ENCODE results near the gene BDKRB1.

DNA sequence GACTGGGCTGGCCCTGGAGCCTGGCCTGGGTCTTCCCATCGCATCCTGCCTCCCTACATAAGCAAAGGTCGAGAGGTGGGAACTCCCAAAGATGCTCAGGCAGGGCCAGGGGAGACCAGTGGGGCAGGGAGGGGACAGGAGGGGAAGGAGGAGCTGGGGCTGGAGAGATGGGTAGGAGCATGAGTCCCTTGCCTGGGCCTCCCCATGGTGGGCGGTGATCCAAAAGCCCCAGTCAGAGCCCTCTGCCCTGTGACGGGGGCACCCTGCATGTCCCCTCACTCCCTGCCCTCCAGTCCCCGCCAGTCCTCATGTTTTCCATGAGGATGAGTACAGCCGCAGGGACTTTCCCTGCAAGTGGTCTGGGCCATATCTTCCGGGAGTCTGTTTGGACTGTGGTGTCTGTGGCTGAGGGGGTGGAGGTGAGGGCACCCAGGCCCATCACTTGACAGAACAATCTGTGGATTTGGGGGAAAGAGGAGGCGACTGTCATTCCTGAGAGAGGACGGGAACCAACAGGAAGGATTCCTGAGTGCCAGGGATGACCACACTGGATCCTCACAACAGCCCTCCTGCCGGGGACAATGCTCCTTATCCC lies 42.0 kb upstream of the BDKRB1 start:
- TF ChIP-seq, protein P1, sequence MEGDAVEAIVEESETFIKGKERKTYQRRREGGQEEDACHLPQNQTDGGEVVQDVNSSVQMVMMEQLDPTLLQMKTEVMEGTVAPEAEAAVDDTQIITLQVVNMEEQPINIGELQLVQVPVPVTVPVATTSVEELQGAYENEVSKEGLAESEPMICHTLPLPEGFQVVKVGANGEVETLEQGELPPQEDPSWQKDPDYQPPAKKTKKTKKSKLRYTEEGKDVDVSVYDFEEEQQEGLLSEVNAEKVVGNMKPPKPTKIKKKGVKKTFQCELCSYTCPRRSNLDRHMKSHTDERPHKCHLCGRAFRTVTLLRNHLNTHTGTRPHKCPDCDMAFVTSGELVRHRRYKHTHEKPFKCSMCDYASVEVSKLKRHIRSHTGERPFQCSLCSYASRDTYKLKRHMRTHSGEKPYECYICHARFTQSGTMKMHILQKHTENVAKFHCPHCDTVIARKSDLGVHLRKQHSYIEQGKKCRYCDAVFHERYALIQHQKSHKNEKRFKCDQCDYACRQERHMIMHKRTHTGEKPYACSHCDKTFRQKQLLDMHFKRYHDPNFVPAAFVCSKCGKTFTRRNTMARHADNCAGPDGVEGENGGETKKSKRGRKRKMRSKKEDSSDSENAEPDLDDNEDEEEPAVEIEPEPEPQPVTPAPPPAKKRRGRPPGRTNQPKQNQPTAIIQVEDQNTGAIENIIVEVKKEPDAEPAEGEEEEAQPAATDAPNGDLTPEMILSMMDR (IDR thresholded peaks at IDR 0.05 in 8 of 11, conservative IDR thresholded peaks at IDR 0.05 in 3 of 11): no peak
- no peak for TF ChIP-seq POLR2A (IDR thresholded peaks at IDR 0.05)
